Stimulated activated CD8-positive, alpha-beta memory T cell treated with anti-CD3 and anti-CD28 coated beads, Interleukin-12 subunit alpha, Interleukin-12 subunit beta, amount 100 ng/mL, for 24 hours (primary cell): Measurements from ENCODE around the gene MCOLN3.

Experiments used
- DNase-seq: peaks from one replicate; pipeline ENCODE4 v3.0.0-alpha.2; 2020; ENCODE audit errors: extremely low read depth

Gene MCOLN3

DNA sequence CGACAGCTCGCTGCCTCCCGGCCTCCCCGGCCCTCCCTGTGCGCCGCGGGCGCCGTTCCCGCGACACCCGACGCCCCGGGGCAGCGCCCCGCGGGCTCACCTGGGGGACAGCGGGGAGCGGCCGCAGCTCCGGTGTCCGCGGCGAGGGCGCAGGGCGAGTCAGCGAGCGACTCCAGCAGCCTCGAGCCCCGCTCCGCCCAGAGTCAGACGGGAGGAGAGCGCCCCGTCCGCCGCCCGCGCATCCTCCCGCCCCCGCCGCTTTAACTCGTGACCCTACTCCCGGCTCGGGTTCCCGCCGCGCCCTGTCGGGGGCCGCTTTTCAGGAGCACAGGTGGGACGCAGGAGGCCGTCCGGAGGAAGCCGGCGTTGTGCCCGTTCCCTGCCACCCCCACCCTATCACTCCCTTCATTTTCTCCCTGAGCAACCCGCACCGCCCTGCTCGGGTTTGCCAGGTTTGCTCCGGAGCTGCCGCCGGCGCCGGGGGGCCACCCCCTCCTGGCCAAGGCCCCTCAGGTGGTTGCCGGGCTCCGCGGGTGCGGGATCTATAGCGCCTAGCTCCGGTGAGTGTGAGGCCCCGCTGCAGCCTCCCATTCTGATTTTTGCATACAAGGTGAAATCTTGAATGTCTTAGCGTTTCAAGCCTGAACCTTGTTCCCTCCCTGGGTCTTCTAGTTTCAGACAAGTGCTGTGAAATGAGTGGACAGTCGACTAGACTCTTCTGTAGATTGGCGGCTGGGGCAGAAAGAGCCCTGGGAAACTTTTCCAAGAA, at the start of gene MCOLN3:
Gene MCOLN3, minus strand, starts transcription at position 205 of the 769 bp plus-strand sequence. CDS start 3,140 bp downstream, outside the sequence.
- no peak for DNase-seq

- DNase-seq, result no peak
Observed at GRCh38 chr1:85093644-85094043, 45.3 kb upstream of the MCOLN3 start.

GRCh38 chr1:85091671-85092280, 43.5 kb upstream of the MCOLN3 start:
- no peak for DNase-seq

- no peak for DNase-seq
Observed at GRCh38 chr1:85090225-85090624, 41.9 kb upstream of the MCOLN3 start.

- DNase-seq, result no peak
Observed at GRCh38 chr1:85089203-85089602, 40.9 kb upstream of the MCOLN3 start.

- no peak for DNase-seq
Observed at GRCh38 chr1:85088408-85088784, 40.1 kb upstream of the MCOLN3 start.

- no peak for DNase-seq
Observed at GRCh38 chr1:85087659-85088407, 39.5 kb upstream of the MCOLN3 start.

DNA sequence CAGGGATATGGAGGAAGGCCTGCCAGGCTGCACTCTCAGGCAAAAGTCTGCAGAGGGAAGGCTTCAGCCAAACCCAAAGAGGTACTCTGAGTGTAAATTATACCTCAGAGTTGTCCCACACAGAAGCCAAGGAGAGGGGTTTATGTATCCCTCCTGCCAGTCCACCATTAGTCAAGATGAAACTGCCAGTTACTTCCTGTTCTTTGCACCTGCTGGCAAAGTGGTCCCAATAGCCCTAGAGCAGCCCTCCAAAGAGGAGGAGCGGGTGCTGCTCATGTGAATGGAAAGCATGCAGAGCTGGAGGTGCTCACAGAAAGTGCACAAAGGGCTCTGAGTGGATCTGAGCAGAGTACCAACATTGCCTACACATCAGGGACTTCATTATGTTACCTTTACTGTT, 37.1 kb upstream of the MCOLN3 start:
- no peak for DNase-seq

- DNase-seq, result no peak
Observed at GRCh38 chr1:85078903-85079302, 30.6 kb upstream of the MCOLN3 start.

DNA sequence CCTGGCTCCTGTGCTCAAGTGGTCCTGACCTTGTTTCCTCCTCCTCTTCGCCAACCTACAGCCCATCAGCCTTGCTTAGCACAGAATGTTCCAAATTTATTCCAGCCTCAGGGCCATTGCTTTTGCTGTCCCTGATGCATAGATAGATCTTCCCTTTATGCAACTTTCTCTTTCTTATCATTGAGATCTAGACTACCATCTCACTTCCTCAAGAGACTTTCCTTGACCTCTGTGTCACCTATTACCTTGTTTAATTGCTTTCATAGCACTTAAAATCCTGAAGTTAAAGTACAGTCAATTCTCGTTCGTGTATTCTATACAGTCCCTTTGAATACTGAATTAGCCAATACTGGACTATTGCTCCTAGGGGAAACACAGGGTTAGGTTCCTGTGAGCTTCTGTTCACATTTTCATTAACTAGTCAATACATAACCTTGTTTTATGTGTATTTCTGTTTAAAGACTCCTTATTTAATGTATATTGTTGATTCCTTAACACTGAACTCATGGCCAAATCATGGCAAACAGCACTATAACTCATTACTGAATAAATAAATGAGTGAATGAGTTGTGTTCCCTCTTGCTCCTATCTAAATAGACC, 26.2 kb upstream of the MCOLN3 start:
- no peak for DNase-seq

- DNase-seq, result no peak
Observed at GRCh38 chr1:85070972-85071492, 22.7 kb upstream of the MCOLN3 start.

GRCh38 chr1:85068846-85069245, 20.5 kb upstream of the MCOLN3 start:
- DNase-seq, result no peak

DNA sequence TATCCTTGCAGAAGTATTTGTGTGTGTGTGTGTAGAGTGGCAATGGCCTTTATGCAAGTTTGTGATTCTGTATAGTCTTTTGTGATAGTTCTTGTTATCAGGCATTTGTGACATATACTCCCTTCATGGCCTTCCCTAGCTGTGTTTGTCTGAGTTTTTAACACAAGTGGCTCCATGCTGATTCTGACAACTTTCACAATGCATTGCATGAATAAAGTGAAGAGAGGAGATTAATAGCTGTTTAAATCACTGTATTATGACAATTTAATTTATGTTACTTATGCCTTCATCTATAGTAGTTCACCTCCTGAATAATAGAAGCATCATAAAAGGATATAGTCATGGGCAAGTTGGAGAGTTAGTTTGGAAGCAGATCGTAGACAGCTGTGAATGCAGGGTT, 17.2 kb upstream of the MCOLN3 start:
- no peak for DNase-seq

DNA sequence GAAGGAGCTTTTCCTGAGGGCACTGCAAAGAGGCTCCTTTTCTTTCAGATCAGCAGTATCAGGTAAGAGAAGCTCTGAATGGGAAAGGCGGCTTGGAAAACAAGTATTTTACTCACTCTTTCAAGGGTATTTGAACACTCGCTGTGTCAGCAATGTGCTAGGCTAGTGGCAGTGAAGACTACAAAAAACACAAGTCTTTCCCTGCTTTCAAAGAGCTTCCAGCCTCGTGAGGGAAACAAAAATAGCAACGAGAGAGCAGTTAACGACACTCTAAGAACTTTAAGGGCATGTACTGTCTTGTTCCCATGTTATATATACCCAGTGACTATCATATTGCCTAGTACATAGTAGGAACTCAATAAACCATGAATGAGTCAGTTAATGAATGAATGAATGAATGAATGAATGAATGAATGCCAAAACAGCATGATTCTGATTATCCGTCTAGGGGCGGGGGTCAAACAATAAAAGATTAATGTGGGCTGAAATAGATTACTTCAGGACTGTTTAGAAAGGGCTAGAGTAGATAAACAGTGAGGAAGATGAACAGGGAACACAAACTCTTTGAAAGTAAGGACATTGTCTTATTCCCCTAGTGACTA, 14.2 kb upstream of the MCOLN3 start:
- DNase-seq, result no peak

- peak; percentile 46 for DNase-seq
Observed at GRCh38 chr1:85061711-85062424, 13.6 kb upstream of the MCOLN3 start.

DNA sequence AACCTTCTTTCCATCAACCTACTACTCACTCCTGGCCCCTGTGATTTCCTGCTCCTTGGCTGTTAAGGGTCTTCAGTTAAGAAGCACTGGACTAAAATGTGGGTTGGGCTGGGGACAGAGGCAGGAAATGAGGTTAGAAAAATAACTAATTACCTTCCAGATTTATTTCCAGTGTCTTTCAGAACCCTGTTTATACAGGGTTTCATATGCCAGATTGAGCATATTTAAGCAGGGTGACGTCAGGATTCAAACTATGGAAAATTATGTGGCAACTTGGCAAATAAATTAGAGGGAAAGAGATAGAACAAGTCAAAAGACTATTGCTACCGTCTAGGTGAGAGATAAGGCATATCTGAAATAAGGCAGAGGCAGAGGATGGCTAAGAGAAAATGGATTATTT, 11.7 kb upstream of the MCOLN3 start:
- no peak for DNase-seq

DNA sequence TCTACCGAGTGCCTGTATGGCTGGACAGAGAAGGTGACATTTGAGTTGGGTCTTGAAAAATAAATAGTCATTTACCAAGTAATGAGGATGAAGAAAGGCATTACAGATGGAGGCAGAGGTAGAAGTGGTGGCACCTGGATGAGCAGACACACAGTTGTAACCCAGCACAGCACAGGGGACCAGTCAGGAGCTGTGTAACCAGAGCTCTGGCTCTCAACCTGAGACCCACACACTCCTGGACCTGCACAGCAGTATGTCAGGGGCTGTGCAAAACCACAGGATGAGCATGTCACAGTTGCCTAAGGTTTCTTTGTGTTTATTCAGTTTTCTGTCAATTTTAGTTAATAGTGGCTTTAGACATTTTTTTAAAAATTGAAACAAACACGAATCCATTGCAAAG, 11.3 kb upstream of the MCOLN3 start:
- DNase-seq, result no peak

DNA sequence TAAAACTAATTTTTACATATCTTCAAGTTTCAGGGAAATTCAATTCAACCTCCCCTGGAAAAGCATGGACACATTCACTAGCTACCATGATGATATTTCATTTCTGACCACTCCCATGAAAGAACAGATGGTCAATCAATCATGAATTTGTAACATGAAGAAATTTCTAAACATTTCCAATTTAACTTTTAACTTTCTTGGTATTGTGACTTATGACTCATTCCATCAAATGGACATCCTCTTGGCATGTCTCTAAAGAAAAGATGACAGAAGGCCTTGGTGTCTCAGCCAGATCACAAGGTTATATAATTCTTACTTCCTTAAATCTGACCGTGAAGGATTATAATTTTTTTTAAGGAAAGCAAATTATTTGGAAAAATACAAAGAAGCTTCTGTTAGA, 10.5 kb upstream of the MCOLN3 start:
- DNase-seq, result no peak

GRCh38 chr1:85058311-85058710, 10.0 kb upstream of the MCOLN3 start:
- no peak for DNase-seq

DNA sequence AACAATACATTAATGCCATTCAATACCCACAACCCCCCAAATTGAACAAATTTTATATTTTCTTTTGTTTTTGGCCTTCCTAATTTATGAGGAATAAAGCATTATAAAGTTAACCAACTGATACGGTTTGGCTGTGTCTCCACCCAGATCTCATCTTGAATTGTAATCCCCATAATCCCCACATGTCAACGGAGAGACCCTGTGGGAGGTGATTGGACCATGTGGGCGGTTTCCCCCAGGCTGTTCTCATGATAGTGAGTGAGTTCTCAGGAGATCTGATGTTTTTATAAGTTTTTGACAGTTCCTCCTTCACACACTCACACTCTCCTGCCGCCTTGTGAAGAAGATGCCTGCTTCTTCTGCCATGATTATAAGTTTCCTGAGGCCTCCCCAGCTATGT, 6.4 kb upstream of the MCOLN3 start:
- no peak for DNase-seq

DNA sequence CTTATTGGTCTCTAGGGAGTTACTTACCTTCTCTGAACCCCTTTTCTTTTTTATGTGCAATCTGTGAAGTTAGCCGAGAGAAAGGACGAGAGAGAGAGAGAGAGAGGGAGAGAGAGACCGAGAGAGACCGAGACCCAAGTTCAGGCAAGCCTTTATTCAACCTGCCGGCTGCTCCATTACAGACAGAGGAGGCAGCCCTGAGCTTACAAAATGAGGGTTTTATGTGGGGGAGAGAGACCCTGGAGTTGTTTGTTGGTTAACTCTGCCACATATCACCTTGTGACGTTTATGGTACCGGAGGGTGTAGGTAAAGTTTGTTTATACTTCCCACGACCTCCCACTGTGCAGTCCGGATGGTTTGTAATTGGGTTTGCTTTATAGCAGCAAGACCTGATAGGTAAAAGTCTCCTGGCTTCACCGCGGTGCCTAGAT, 1.5 kb upstream of the MCOLN3 start:
- no peak for DNase-seq
